ENCODE measurements around the gene IGSF21. TPM values are rescaled to one million over a fixed set of nuclear protein-coding genes. Genes with fewer than 3 reads are reported as not detected.

Gene IGSF21
- total RNA-seq, 1 experiment from 2014 or later: 5.2 TPM

GRCh38 chr1:18384471-18384870, 276.9 kb downstream of the IGSF21 start:
- Histone ChIP-seq H3K9me3 (ENCODE audit: control insufficient read depth, low read depth, low read length) (no peaks in the 10 kb centered on the region), H2BK5ac (ENCODE audit: insufficient read length, low read length) (no peak overlapping the region), H3K4me2 (ENCODE audit: insufficient read depth, insufficient read length, low read length) (no peak overlapping the region), H4K8ac (replicated peaks; ENCODE audit: insufficient read length, low read depth, low read length) (no peak overlapping the region), H3K18ac (ENCODE audit: insufficient read length, low read depth, low read length) (no peak overlapping the region), H3K79me1 (ENCODE audit: insufficient read depth, low read depth, low read length, poor library complexity, severe bottlenecking) (no peaks in the 10 kb centered on the region), H3K4ac (ENCODE audit: low read depth, low read length) (no peak overlapping the region), H4K91ac (ENCODE audit: insufficient read length, low read depth, low read length) (no peak overlapping the region), H3K14ac (ENCODE audit: insufficient read depth, low read length) (no peak overlapping the region), H3K56ac (ENCODE audit: insufficient read length, low read depth, low read length) (no peak overlapping the region), H2BK15ac (ENCODE audit: low read depth, low read length) (no peak overlapping the region), H2BK120ac (ENCODE audit: low read depth, low read length, poor library complexity, severe bottlenecking) (no peak overlapping the region), H3K4me1 (ENCODE audit: insufficient read depth, low read length) (peaks cover 3% of the 10 kb centered on the region; the same call in 1 of the 2 replicates), H3K27ac (ENCODE audit: insufficient read length, low read depth, low read length) (no peak overlapping the region), H2BK12ac (ENCODE audit: insufficient read length, low read depth, low read length) (no peak overlapping the region), H2AK5ac (ENCODE audit: insufficient read length, low read length) (no peak overlapping the region), H3K23me2 (ENCODE audit: insufficient read length, low read depth, low read length, poor library complexity, severe bottlenecking) (no peaks in the 10 kb centered on the region), H4K5ac (ENCODE audit: insufficient read length, low read depth, low read length) (no peak overlapping the region), H4K20me1 (ENCODE audit: control insufficient read depth, insufficient read depth, insufficient read length) (no peaks in the 10 kb centered on the region), H2AFZ (ENCODE audit: low read length) (no peak overlapping the region), H3K79me2 (ENCODE audit: insufficient read depth, low read length) (no peaks in the 10 kb centered on the region), H3T11ph (ENCODE audit: low read length) (no peak overlapping the region), H3K9ac (ENCODE audit: extremely low read depth, insufficient read length, low read length) (no peak overlapping the region), H2BK20ac (ENCODE audit: low read depth, low read length, poor library complexity, severe bottlenecking) (no peak overlapping the region), H3K23ac (ENCODE audit: insufficient read length, low read depth, low read length) (no peak overlapping the region), H3K27me3 (ENCODE audit: insufficient read depth, low read length) (no peaks in the 10 kb centered on the region)
- H3K4me1 Mint-ChIP-seq: peaks cover 27 to 35% of the 10 kb centered on the region in 2 experiments
- peaks cover 31% of the 10 kb centered on the region for H3K27me3 Mint-ChIP-seq (ENCODE audit: low read depth)
- TF ChIP-seq, protein P1, sequence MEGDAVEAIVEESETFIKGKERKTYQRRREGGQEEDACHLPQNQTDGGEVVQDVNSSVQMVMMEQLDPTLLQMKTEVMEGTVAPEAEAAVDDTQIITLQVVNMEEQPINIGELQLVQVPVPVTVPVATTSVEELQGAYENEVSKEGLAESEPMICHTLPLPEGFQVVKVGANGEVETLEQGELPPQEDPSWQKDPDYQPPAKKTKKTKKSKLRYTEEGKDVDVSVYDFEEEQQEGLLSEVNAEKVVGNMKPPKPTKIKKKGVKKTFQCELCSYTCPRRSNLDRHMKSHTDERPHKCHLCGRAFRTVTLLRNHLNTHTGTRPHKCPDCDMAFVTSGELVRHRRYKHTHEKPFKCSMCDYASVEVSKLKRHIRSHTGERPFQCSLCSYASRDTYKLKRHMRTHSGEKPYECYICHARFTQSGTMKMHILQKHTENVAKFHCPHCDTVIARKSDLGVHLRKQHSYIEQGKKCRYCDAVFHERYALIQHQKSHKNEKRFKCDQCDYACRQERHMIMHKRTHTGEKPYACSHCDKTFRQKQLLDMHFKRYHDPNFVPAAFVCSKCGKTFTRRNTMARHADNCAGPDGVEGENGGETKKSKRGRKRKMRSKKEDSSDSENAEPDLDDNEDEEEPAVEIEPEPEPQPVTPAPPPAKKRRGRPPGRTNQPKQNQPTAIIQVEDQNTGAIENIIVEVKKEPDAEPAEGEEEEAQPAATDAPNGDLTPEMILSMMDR (conservative IDR thresholded peaks at IDR 0.05): no peak
- H3K27ac Mint-ChIP-seq: peak overlapping the region in 1 of 3 experiments; percentile 3; a peak in 1 of 7 replicates
- DNase-seq: no peak
- peaks cover 1 to 16% (median 9%) of the 10 kb centered on the region in 3 experiments for H3K36me3 Mint-ChIP-seq (ENCODE audit: insufficient read depth in 1 of 3, low read depth in 3 of 3)
- no CpG with 5 or more reads among the region's 2 CpGs for WGBS (ENCODE audit: extremely low coverage, insufficient read length, low lambda C conversion rate)
- H3K9me3 Mint-ChIP-seq: peaks cover 7 to 16% of the 10 kb centered on the region in 2 experiments
- H3K4me3 Mint-ChIP-seq: peak overlapping the region in 1 of 2 experiments; percentile 33; a peak in 1 of 5 replicates

Data from H9 (cell line).